NCI-H2029 (cell line): ENCODE data around the gene CHST11.

Experiments
- DNase-seq: peaks from one replicate; lab custom pipeline; 2025; lab: John Stamatoyannopoulos, UW

CHST11 gene

GRCh38 chr12:104720339-104721038 lies 263.7 kb downstream of the CHST11 start:
- DNase-seq = no peak

GRCh38 chr12:104721039-104721405 lies 264.3 kb downstream of the CHST11 start:
- no peak for DNase-seq

GRCh38 chr12:104721936-104722335 lies 265.2 kb downstream of the CHST11 start:
- no peak for DNase-seq

GRCh38 chr12:104722601-104723534 lies 266.1 kb downstream of the CHST11 start:
- no peak for DNase-seq

- DNase-seq = no peak
These were observed 267.1 kb downstream of the CHST11 start for GRCh38 chr12:104723895-104724294.

- DNase-seq = no peak
These were observed 268.3 kb downstream of the CHST11 start for GRCh38 chr12:104724992-104725585.

GRCh38 chr12:104725610-104726009 lies 268.9 kb downstream of the CHST11 start:
- no peak for DNase-seq

GRCh38 chr12:104727726-104728465 lies 271.1 kb downstream of the CHST11 start:
- no peak for DNase-seq

- DNase-seq = no peak
These were observed 272.3 kb downstream of the CHST11 start for GRCh38 chr12:104729091-104729490.

- DNase-seq = no peak
These were observed 273.1 kb downstream of the CHST11 start for GRCh38 chr12:104729610-104730446.

GRCh38 chr12:104730763-104731162 lies 274.0 kb downstream of the CHST11 start:
- no peak for DNase-seq

GRCh38 chr12:104733717-104734175 lies 277.0 kb downstream of the CHST11 start:
- DNase-seq = no peak

GRCh38 chr12:104734541-104735095 lies 277.9 kb downstream of the CHST11 start:
- no peak for DNase-seq

GRCh38 chr12:104735801-104736200 lies 279.1 kb downstream of the CHST11 start:
- no peak for DNase-seq

GRCh38 chr12:104736307-104736706 lies 279.6 kb downstream of the CHST11 start:
- DNase-seq = no peak

- DNase-seq = no peak
These were observed 280.4 kb downstream of the CHST11 start for GRCh38 chr12:104737113-104737512.

GRCh38 chr12:104737791-104738301 lies 281.1 kb downstream of the CHST11 start:
- DNase-seq = peak; percentile 29

GRCh38 chr12:104738331-104738730 lies 281.6 kb downstream of the CHST11 start:
- peak; percentile 74 for DNase-seq

- no peak for DNase-seq
These were observed 282.3 kb downstream of the CHST11 start for GRCh38 chr12:104738776-104739642.
